Measurements from ENCODE around the gene REEP1. TPM values are rescaled to one million over a fixed set of nuclear protein-coding genes. Genes with fewer than 3 reads are reported as not detected.

REEP1 gene
- total and polyA plus RNA-seq, 9 of the 15 experiments (the other 6 are each of a cell fraction or from before 2014, with no cell fraction given), result 0.11 to 0.67 (median 0.13) TPM

- intact Hi-C loops (cut with micrococcal nuclease), result no loop called here
Measured at GRCh38 chr2:86175828-86176227, 161.6 kb downstream of the REEP1 start.

More at GRCh38 chr2:86175828-86176227, 161.6 kb downstream of the REEP1 start:
- Histone ChIP-seq H3K27ac (ENCODE audit: extremely low read depth, low read depth, low read length) (no peak overlapping the region), H3K9me1 (ENCODE audit: control insufficient read depth, insufficient read depth, low read length) (no peaks in the 10 kb centered on the region), H2AFZ (ENCODE audit: low read depth, low read length) (no peak overlapping the region), H3K4me3 (no peak overlapping the region), H3K9ac (ENCODE audit: insufficient read depth in 1 of 2, low read depth in 2 of 2, low read length in 2 of 2) (no peak overlapping the region), H3K36me3 (ENCODE audit: control insufficient read depth, insufficient read depth, low read length) (peaks cover 83% of the 10 kb centered on the region), H3K4me2 (ENCODE audit: insufficient read depth, low read length) (no peak overlapping the region), H3K9me3 (replicated peaks; ENCODE audit: control insufficient read depth, insufficient read depth, low read depth, low read length) (no peaks in the 10 kb centered on the region), H4K20me1 (replicated peaks; ENCODE audit: control insufficient read depth, insufficient read depth, low read length) (no peaks in the 10 kb centered on the region), H3K4me1 (replicated peaks in 1 of 2; ENCODE audit: control insufficient read depth in 2 of 2, insufficient read depth in 2 of 2, low read length in 2 of 2) (no peaks in the 10 kb centered on the region), H3K27me3 (ENCODE audit: control insufficient read depth in 2 of 2, insufficient read depth in 2 of 2, low read length in 2 of 2) (no peaks in the 10 kb centered on the region), H3K79me2 (ENCODE audit: control insufficient read depth, insufficient read depth, low read length) (peaks cover 42% of the 10 kb centered on the region)
- in situ Hi-C loops (cut with MboI), result no loop called here
- DNase-seq (ENCODE audit: extremely low read depth in 1 of 4, low spot score in 3 of 4) (no peak), ATAC-seq (no peak), FAIRE-seq (no peak)
- POLR2A ChIA-PET, result interaction anchor here (1.5 to 1.9 kb wide), 2 partner anchors 10 to 19 kb away, joined by 6 to 10 read pairs; partner anchors contain the start of gene IMMT
- BruUV-seq (replicated peaks), result no TSS peak
- TF ChIP-seq PHTF2 (CRISPR knock-in tag; IDR thresholded peaks at IDR 0.05) (no peak), ZNF639 (CRISPR knock-in tag; conservative IDR thresholded peaks at IDR 0.05 in 1 of 2, IDR thresholded peaks at IDR 0.05 in 1 of 2) (no peak), MITF (IDR thresholded peaks at IDR 0.05) (no peak), ZNF449 (CRISPR knock-in tag; IDR thresholded peaks at IDR 0.05) (no peak), SAFB (IDR thresholded peaks at IDR 0.05; ENCODE audit: borderline replicate concordance, low read depth, low read length) (no peak), ZBTB9 (CRISPR knock-in tag; IDR thresholded peaks at IDR 0.05) (no peak), U2AF2 (optimal IDR thresholded peaks at IDR 0.05; ENCODE audit: low read depth, low read length) (no peak), YBX1 (IDR thresholded peaks at IDR 0.05) (no peak), PYGO2 (tag; IDR thresholded peaks at IDR 0.05) (no peak)
- WGBS (ENCODE audit: insufficient coverage, low coverage, missing lambda C conversion rate), result 94% methylated on average over 1 of the region's 1 CpG
- CTCF ChIA-PET (ENCODE audit: low intra/inter-chr PET ratio), result no interaction called here
